IPS-18a (cell line): Measurements from ENCODE around the gene PERCC1.
A peak's percentile ranks its signal among the peaks of the same experiment; 100 is the strongest.

Experiments
- H3K27ac ChIP-seq: one replicate; pipeline ENCODE4 v1.5.1; 2013; ENCODE audit warnings: low read length
- H3K27me3 ChIP-seq: one replicate; pipeline ENCODE4 v1.6.1; 2013; ENCODE audit warnings: mild to moderate bottlenecking, low read length; ENCODE audit not compliant: control insufficient read depth, insufficient read depth
- H3K36me3 ChIP-seq: one replicate; pipeline ENCODE4 v1.6.1; 2013; ENCODE audit warnings: low read depth, low read length; ENCODE audit not compliant: control insufficient read depth
- H3K4me1 ChIP-seq: one replicate; pipeline ENCODE4 v1.6.1; 2013; ENCODE audit warnings: low read depth, low read length; ENCODE audit not compliant: control insufficient read depth
- H3K4me3 ChIP-seq: one replicate; pipeline ENCODE4 v1.5.1; 2013; ENCODE audit warnings: low read length
- H3K9ac ChIP-seq: one replicate; pipeline ENCODE4 v1.6.1; 2013; ENCODE audit warnings: mild to moderate bottlenecking, low read length, moderate library complexity
- H3K9me3 ChIP-seq: one replicate; pipeline ENCODE4 v1.6.1; 2013; ENCODE audit warnings: low read depth, low read length; ENCODE audit not compliant: control insufficient read depth

Gene PERCC1

GRCh38 chr16:1397779-1398178 is 33.1 kb upstream of the PERCC1 start:
- no peak overlapping the region for H3K4me3 ChIP-seq
- H3K4me1 ChIP-seq, result no peaks in the 10 kb centered on the region
- H3K27ac ChIP-seq, result no peak overlapping the region
- no peak overlapping the region for H3K9ac ChIP-seq
- no peaks in the 10 kb centered on the region for H3K27me3 ChIP-seq
- peaks cover 8% of the 10 kb centered on the region for H3K36me3 ChIP-seq
- no peaks in the 10 kb centered on the region for H3K9me3 ChIP-seq

DNA sequence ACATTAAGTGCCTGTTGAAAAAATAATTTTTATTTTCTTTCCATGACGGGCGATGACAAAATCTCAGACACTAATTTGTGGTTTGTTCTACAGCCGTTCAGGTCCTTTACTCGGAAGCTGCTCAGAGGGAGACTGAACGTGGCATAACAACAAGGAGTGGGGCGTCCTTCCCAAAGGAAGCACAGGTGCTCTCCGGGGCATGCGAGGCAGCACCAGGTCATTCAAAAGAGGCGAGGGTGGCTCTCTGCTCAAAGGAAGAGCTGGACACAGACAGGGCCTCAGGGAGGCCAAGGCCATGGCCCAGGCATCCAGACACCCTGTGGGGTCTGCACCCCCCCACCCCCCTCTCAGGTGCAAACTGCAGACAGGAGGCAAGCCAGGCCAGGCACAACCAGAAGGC is 32.5 kb upstream of the PERCC1 start:
- Histone ChIP-seq H3K27me3 (no peaks in the 10 kb centered on the region), H3K9ac (no peak overlapping the region), H3K9me3 (no peaks in the 10 kb centered on the region), H3K4me3 (no peak overlapping the region), H3K27ac (no peak overlapping the region), H3K4me1 (no peaks in the 10 kb centered on the region), H3K36me3 (peaks cover 12% of the 10 kb centered on the region)

DNA sequence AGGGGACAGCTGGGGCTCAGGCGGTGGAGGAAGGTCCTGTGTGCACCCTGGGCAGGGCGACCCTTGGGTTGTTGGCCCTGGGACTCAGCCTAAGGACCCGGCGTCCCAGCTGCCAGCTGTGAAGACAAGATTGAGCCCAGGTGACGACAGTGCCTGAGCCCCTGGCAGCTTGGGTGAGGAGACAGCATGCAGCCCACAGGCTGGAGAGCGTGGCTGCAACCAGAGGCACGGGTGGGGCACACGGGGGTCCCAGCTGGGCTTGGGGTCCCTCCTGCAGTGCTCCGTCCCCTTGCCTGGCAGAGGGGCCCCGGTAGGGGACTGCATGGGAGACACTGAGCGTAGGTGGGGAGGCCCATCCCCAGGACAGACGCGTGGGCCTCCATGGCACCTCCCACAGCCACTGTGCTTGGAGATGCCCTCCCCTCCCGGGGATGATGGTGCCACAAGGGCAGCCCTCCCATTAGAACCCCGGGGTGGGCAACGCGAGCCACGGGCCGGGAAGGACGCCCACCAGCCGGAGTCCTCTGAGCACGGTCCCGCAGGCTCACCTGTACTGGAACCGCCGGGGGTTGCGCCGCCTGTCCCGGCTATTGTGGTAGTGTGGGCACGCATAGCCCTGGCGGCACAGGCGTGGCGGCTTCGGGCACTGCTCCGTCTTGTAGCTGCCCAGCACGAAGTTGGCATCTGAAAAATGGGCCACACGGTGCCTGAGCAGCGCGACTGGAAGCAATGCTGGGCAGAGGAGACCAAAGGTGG is 31.9 kb upstream of the PERCC1 start:
- Histone ChIP-seq H3K27me3 (no peaks in the 10 kb centered on the region), H3K36me3 (peaks cover 12% of the 10 kb centered on the region), H3K4me1 (no peaks in the 10 kb centered on the region), H3K9ac (no peak overlapping the region), H3K9me3 (no peaks in the 10 kb centered on the region), H3K27ac (no peak overlapping the region), H3K4me3 (no peak overlapping the region)

DNA sequence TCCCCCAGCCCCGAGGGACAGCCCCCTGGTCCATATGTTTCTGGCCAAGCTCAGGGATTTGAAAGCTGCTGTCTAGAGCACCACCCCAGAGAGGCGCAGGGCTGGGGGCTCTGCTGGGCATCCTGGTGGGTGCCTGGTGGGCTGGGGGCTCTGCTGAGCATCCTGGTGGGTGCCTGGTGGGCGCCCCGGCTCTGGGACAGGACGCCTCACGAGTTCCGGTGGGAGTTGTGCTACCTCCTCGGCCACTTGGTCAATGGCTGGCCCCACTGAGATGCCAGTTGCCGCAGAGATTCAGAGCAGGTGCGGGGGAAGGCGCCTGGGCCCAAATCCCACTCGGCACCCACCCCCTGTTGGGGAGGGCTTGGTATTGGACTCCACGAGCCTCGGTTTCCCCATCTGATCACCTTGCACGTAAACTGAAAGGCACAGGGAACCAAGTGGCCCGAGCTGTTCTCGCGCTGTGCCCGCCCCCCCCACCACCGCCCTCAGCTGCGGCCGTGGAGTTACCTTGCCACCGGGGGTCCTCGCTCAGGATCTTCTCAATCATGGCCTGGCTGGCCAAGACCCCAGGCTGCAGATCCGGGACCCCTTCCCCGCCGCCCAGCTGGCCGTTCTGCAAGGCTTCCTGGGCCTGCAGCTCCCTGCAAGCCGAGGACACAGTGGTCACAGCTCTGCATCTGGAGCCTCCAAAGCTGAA is 29.7 kb upstream of the PERCC1 start:
- no peak overlapping the region for H3K4me3 ChIP-seq
- no peaks in the 10 kb centered on the region for H3K9me3 ChIP-seq
- H3K4me1 ChIP-seq, result no peaks in the 10 kb centered on the region
- no peak overlapping the region for H3K27ac ChIP-seq
- H3K27me3 ChIP-seq, result no peaks in the 10 kb centered on the region
- H3K36me3 ChIP-seq, result peaks cover 12% of the 10 kb centered on the region
- no peak overlapping the region for H3K9ac ChIP-seq

- Histone ChIP-seq H3K4me3 (no peak overlapping the region), H3K27ac (no peak overlapping the region), H3K27me3 (no peaks in the 10 kb centered on the region), H3K4me1 (no peaks in the 10 kb centered on the region), H3K9ac (no peak overlapping the region), H3K36me3 (peaks cover 12% of the 10 kb centered on the region), H3K9me3 (no peaks in the 10 kb centered on the region)
These were observed 29.1 kb upstream of the PERCC1 start for GRCh38 chr16:1401758-1402154.

- Histone ChIP-seq H3K4me3 (no peak overlapping the region), H3K4me1 (no peaks in the 10 kb centered on the region), H3K9me3 (no peaks in the 10 kb centered on the region), H3K36me3 (peaks cover 12% of the 10 kb centered on the region), H3K27ac (no peak overlapping the region), H3K27me3 (no peaks in the 10 kb centered on the region), H3K9ac (no peak overlapping the region)
These were observed 27.8 kb upstream of the PERCC1 start for GRCh38 chr16:1403036-1403435.

DNA sequence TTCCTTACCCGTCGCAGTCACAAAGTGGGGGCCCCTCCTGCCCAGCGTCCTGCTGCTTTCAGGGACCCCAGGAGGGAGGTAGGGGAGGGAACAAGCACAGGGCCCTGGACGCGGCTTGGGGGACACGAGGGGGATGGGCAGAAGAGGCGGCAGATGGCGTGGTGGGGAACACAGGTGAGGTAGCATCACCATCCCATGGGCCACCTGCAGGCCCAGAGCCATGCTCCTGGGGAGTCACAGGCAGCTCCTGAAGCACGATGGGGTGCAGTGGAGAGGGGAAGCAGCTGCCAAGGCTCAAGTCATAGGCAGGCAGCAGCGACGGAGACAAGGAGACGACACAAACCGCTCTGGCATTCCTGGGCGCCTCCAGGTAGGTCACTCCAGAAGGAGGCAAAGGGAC is 27.1 kb upstream of the PERCC1 start:
- H3K4me3 ChIP-seq, result no peak overlapping the region
- H3K9ac ChIP-seq, result no peak overlapping the region
- no peaks in the 10 kb centered on the region for H3K9me3 ChIP-seq

GRCh38 chr16:1407753-1408152 is 23.1 kb upstream of the PERCC1 start:
- H3K4me3 ChIP-seq, result no peak overlapping the region

More for the DNA sequence above, 27.1 kb upstream of the PERCC1 start:
- Histone ChIP-seq H3K27ac (no peak overlapping the region), H3K36me3 (peaks cover 12% of the 10 kb centered on the region), H3K4me1 (no peaks in the 10 kb centered on the region), H3K27me3 (no peaks in the 10 kb centered on the region)

DNA sequence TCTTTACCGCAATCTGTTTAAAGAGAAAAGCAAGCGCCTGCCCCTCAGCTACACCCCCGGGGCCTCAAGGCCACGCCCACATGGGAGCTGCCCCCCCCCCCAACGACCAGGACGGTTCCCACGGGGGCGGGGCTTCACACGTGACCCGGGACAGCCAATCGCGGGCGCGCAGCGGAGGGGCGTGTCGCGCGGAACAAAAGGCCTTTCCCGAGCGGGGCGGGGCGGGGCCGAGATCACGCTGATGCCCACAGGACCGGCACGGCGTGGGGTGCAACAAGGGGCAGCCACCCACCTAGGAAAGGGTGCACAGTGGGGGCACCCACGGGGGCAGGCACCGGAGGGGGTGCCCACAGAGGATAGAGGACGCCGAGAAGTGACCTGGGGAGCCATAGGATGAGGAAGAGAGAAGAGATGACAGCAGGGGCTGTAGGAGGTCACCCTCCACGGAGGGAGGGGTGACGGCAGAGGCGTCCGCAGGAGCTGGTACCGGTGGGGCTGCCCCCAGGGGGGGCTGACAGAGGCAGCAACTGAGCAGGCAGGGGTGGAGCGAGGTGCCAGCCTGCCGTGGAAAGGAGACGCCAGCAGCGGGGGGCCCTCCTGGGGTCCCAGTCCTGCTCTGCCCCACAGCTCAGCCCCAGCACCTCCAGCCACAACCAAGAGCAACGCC is 22.6 kb upstream of the PERCC1 start:
- no peaks in the 10 kb centered on the region for H3K27me3 ChIP-seq
- no peaks in the 10 kb centered on the region for H3K4me1 ChIP-seq
- H3K4me3 ChIP-seq, result peak overlapping the region; percentile 82
- no peaks in the 10 kb centered on the region for H3K36me3 ChIP-seq
- no peak overlapping the region for H3K27ac ChIP-seq
- H3K9ac ChIP-seq, result no peak overlapping the region
- H3K9me3 ChIP-seq, result no peaks in the 10 kb centered on the region

More at GRCh38 chr16:1407753-1408152, 23.1 kb upstream of the PERCC1 start:
- Histone ChIP-seq H3K4me1 (no peaks in the 10 kb centered on the region), H3K9ac (no peak overlapping the region), H3K36me3 (peaks cover 5% of the 10 kb centered on the region), H3K27ac (no peak overlapping the region), H3K27me3 (no peaks in the 10 kb centered on the region), H3K9me3 (no peaks in the 10 kb centered on the region)

- H3K9ac ChIP-seq, result no peak overlapping the region
- H3K27me3 ChIP-seq, result no peaks in the 10 kb centered on the region
- H3K36me3 ChIP-seq, result no peaks in the 10 kb centered on the region
- no peak overlapping the region for H3K27ac ChIP-seq
- no peak overlapping the region for H3K4me3 ChIP-seq
- no peaks in the 10 kb centered on the region for H3K4me1 ChIP-seq
- H3K9me3 ChIP-seq, result no peaks in the 10 kb centered on the region
These were observed 18.0 kb upstream of the PERCC1 start for GRCh38 chr16:1412847-1413246.

DNA sequence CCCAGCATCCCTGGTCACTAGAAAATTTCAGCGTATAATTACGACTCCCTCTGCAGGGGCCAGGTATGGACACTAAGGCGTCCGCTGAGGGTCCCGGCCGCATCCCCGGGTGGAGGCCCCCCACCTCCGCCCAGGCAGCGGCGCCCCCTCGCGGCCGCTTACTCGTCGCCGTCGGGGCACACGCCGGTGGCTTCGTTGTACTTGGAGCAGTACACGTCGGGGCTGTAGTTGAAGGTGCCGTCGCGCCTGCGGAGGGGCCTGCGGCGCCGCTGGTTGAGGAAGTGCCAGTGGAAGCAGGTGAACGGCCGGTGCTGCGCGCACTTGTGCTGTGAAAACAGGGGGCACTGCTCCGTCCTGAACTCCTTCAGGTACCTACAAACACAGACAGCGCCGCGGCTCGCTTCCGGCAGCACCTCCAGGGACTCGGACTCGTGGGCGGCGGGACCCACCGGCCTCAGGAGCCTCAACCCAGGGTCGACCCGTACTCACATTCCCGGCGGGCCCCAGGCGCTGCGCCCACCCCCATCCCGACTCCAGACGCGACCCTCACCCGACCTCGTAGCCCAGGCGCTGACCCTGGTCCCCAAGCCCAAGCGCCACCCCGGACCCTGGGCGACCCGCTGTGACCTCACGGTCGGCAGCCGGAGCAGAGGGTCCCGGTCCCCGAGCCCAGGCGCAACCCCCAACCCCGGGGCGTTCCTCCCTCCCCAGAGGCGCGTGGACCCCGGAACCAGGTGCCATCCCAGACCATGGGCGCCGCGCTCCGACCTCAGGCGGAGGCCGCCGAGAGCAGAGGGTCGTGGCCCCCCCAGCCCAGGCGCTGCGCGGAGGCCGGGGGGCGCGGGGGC is 17.0 kb upstream of the PERCC1 start:
- Histone ChIP-seq H3K36me3 (no peaks in the 10 kb centered on the region), H3K27me3 (no peaks in the 10 kb centered on the region), H3K9me3 (no peaks in the 10 kb centered on the region), H3K4me3 (peak overlapping the region; percentile 68), H3K27ac (no peak overlapping the region), H3K4me1 (no peaks in the 10 kb centered on the region), H3K9ac (peak overlapping the region; percentile 22)
